ENCODE data around the gene TFPI.

DNA sequence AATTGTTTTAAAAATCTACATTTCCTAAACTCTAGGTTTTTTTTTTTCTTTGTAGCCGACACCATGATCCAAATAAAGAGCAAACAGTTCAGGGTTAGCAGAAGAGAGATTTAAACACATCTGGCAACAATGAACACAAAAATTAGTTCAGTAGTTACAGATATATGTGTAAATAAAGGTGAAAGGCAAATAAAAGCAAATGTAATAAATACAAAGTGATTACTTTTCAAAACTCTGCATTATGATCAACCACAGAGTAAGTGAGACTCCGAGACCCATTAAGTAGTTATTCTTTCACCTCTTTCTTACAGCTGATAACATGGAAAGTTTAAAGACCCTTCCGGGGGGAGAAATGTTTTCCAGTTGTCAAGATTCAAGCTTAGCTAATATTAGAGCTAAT, 106.9 kb downstream of the TFPI start:
- TF ChIP-seq, protein P1, sequence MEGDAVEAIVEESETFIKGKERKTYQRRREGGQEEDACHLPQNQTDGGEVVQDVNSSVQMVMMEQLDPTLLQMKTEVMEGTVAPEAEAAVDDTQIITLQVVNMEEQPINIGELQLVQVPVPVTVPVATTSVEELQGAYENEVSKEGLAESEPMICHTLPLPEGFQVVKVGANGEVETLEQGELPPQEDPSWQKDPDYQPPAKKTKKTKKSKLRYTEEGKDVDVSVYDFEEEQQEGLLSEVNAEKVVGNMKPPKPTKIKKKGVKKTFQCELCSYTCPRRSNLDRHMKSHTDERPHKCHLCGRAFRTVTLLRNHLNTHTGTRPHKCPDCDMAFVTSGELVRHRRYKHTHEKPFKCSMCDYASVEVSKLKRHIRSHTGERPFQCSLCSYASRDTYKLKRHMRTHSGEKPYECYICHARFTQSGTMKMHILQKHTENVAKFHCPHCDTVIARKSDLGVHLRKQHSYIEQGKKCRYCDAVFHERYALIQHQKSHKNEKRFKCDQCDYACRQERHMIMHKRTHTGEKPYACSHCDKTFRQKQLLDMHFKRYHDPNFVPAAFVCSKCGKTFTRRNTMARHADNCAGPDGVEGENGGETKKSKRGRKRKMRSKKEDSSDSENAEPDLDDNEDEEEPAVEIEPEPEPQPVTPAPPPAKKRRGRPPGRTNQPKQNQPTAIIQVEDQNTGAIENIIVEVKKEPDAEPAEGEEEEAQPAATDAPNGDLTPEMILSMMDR (IDR thresholded peaks at IDR 0.05) = no peak
- no peak for TF ChIP-seq POLR2A (IDR thresholded peaks at IDR 0.05)
- TF ChIP-seq EP300 (IDR thresholded peaks at IDR 0.05) = no peak
- no peak for TF ChIP-seq POLR2AphosphoS5 (IDR thresholded peaks at IDR 0.05)
